GM19025 (cell line): ENCODE results near the gene ATP2A2.
"Not testable (repeated sequence)": the region's sequence is repeated elsewhere in the genome, so short reads cannot be mapped to it uniquely, and the experiment has no call there.

Experiments used
- ATAC-seq: cut with Tn5 transposase; IDR thresholded peaks from one replicate; pipeline ENCODE4 v1.9.1; 2021; ENCODE audit warnings: mild to moderate bottlenecking, low read depth, moderate library complexity; ENCODE audit not compliant: unreplicated experiment

Gene ATP2A2

DNA sequence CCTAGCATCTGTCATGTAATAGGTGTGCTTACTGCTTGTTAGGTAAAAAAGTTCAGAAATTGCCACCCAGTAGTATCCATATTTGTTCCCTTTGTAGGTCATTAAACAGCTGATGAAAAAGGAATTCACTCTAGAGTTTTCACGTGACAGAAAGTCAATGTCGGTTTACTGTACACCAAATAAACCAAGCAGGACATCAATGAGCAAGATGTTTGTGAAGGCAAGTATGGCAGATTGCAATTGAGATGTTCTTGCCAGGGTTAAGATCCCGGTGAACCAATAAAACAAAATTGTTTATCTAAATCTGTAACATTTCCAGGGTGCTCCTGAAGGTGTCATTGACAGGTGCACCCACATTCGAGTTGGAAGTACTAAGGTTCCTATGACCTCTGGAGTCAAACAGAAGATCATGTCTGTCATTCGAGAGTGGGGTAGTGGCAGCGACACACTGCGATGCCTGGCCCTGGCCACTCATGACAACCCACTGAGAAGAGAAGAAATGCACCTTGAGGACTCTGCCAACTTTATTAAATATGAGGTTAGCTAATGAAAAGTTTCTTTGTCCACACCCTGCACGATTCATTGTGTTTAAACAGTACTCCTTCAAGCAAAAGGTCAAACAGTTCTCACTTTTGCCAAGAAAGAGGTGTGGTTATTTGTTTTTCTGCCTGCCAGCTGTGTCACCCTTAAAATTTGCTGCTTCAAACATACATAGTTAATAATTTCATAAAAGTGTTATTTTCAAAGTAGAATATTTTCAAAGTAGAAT lies 58.3 kb downstream of the ATP2A2 start:
- no peak for ATAC-seq

- ATAC-seq: not testable (repeated sequence)
These were observed 59.2 kb downstream of the ATP2A2 start for GRCh38 chr12:110340261-110340660.

GRCh38 chr12:110340706-110341105 lies 59.7 kb downstream of the ATP2A2 start:
- no peak for ATAC-seq

DNA sequence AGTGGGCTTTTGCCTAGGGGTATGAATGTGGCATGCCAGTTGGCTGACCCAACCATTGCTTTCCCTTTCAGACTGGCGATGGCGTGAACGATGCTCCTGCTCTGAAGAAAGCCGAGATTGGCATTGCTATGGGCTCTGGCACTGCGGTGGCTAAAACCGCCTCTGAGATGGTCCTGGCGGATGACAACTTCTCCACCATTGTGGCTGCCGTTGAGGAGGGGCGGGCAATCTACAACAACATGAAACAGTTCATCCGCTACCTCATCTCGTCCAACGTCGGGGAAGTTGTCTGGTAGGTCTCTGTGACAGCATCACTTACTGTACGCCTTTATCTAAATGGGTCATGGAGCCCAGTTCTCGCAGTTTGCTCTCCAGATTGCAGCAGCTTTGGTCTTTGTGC lies 61.1 kb downstream of the ATP2A2 start:
- no peak for ATAC-seq

DNA sequence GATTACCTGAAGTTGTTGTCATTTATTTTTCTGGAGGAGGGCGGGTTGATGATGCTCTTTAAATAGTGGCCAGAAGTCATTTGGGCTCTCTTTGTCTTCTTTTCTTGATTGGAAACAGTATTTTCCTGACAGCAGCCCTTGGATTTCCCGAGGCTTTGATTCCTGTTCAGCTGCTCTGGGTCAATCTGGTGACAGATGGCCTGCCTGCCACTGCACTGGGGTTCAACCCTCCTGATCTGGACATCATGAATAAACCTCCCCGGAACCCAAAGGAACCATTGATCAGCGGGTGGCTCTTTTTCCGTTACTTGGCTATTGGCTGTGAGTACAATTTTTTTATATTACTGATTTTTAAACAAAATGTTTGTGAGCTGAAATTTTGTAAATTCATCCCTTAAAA lies 62.1 kb downstream of the ATP2A2 start:
- ATAC-seq: no peak

DNA sequence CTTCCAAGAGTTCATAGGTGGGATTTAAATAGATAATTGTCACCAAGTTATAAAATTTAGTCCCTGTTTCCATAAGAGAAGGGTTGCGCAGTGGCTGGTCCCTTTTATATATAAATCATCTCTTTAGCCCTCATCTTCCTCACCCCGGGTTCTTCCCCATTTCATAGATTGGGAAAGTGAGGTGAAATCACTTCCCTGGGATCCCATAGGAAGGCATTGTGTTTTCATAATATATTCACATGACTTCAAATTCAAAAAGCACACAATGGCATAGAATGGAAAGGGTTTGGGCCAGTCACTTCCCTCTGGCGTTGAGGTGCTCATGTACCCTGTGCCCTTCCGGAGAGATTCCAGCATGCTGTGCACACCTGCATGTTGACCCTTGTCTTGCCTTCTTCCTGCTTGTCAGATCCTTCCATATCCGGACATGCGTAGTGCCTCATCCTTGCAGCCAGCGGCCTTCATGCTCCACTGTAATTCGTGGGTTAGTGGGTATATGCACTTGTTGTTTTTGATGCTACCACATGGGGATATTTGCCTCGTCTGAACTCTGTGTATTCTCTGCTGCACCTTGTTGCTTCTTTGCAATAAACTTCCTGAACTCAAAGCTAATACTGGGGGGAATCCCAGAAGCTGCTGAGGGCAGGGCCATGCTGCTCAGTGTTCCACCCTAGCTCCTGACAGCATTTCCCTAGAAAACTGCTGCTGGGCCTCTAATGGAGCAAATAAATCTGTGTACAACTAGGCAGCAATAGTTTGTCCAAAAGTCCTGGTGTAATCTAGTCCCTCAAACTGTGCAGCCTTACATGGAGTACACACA lies 62.9 kb downstream of the ATP2A2 start:
- no peak for ATAC-seq

DNA sequence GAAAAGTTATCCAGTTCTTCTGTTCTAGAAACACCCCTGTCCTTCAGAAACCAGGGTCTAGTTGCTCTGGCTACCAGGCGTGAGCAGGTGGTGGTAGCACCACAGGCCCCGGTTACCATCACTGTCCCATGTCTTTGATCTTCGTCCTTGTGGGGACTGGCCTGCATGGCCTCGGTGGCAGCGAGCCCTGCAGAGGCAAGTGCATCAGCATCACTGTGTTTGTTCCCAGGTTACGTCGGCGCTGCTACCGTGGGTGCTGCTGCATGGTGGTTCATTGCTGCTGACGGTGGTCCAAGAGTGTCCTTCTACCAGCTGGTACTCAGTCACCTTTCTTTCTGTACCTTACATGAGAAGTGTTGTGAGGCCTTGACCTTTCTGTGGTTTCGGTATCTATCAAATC lies 63.6 kb downstream of the ATP2A2 start:
- no peak for ATAC-seq

DNA sequence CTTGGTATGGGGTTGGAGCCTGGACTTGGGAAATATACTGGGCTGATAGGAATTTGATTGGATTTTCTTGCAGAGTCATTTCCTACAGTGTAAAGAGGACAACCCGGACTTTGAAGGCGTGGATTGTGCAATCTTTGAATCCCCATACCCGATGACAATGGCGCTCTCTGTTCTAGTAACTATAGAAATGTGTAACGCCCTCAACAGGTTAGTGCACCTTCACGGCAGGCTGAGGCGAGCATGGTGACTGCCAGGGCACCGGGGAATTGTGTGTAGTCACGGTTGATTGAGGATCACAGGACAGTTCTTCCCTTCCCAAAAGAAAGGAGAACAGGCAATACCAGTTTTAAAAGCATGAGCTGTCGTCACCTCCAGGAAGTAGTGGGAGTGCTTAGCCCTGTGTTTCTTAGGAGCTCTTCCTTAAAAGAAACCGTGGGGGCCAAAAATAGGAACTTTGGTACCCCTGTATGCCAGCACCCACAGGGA lies 64.2 kb downstream of the ATP2A2 start:
- no peak for ATAC-seq

DNA sequence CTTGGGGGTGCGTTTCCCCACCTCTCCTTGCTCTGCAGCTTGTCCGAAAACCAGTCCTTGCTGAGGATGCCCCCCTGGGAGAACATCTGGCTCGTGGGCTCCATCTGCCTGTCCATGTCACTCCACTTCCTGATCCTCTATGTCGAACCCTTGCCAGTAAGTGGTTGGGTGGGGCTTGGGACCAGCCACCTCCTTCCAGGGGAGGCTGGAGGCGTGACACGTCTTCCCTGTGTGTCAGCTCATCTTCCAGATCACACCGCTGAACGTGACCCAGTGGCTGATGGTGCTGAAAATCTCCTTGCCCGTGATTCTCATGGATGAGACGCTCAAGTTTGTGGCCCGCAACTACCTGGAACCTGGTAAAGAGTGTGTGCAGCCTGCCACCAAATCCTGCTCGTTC lies 64.9 kb downstream of the ATP2A2 start:
- ATAC-seq: no peak

GRCh38 chr12:110347767-110348166 lies 66.7 kb downstream of the ATP2A2 start:
- ATAC-seq: no peak

GRCh38 chr12:110348431-110349059 lies 67.5 kb downstream of the ATP2A2 start:
- ATAC-seq: no peak

DNA sequence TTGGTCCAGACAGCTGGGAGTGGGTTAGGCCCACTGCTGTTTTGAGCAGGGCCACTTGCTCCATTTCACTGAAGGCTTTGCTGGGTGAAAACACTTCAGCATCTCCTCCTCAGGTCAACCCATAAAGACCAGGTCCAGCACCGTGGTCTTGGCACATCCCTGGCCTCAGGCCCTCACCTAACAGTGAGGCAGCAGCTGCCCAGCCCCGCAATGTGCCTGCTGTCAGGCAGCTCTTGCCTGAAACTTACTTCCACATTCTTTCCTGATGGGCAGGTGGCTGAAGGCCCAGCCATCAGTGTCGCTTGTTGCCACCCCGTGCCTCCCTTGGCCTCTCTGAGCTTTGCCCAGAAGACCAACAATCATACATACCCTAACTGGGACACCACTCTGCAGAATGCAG lies 68.0 kb downstream of the ATP2A2 start:
- ATAC-seq: no peak

GRCh38 chr12:110349514-110350151 lies 68.6 kb downstream of the ATP2A2 start:
- no peak for ATAC-seq

DNA sequence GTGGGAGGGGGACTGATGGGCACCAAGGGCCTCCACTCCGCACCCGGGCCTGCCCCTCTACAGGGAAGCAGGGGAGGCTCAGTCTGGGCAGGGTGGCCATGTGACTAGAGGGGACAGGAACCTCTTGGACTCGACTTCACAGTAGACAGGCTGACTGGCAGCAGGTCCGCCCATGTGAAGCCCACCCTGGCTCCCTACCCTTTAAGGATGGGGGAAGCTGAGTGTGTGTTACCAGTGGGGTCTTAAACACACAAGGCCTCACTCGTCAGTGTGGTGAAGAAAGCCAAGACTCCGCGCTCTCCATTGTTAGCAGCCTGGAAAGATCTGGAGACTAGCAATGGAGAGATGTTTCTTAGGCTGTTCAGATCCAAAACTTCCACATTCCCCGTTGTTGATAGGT lies 70.1 kb downstream of the ATP2A2 start:
- ATAC-seq: no peak

GRCh38 chr12:110352401-110352800 lies 71.4 kb downstream of the ATP2A2 start:
- ATAC-seq: no peak

GRCh38 chr12:110353211-110353965 lies 72.3 kb downstream of the ATP2A2 start:
- ATAC-seq: no peak

- ATAC-seq: no peak
These were observed 73.2 kb downstream of the ATP2A2 start for GRCh38 chr12:110354172-110354780.

- ATAC-seq: no peak
These were observed 74.0 kb downstream of the ATP2A2 start for GRCh38 chr12:110355073-110355472.

DNA sequence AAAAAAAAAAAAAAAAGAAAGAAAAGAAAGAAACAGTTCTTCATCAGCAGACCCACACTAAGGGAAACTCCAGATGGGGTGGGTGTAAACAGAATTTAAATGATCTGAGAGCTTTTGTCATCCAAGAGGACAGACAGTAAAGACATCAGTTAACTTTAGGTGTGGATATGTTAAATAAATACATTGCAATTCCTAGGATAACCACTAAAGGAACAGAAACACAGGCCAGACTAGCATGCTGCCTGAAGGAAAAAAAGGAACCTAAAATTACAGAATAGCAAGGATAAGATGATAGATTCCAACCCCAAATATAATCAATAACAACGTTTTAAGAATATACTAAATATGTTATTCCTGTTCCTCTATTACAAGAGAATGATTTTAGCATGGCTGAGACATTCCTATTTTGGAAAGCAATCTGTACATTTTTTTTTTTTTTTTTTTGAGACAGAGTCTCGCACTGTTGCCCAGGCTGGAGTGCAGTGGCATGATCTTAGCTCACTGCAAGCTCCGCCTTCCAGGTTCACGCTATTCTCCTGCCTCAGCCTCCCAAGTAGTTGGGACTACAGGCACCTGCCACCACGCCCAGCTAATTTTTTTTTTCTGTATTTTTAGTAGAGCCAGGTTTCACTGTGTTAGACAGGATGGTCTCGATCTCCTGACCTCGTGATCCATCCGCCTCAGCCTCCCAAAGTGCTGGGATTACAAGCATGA lies 77.5 kb downstream of the ATP2A2 start:
- not testable (repeated sequence) for ATAC-seq
